GM12873 (cell line): Measurements from ENCODE around the gene USP49.

ENCODE experiments used
- CTCF ChIP-seq: IDR thresholded peaks from 2 replicates; pipeline ENCODE4 v1.5.1; 2012; ENCODE audit warnings: low read depth, mild to moderate bottlenecking, moderate library complexity, low read length, control low read depth; ENCODE audit not compliant: insufficient read depth; ENCODE audit errors: missing control alignments

The USP49 gene

DNA sequence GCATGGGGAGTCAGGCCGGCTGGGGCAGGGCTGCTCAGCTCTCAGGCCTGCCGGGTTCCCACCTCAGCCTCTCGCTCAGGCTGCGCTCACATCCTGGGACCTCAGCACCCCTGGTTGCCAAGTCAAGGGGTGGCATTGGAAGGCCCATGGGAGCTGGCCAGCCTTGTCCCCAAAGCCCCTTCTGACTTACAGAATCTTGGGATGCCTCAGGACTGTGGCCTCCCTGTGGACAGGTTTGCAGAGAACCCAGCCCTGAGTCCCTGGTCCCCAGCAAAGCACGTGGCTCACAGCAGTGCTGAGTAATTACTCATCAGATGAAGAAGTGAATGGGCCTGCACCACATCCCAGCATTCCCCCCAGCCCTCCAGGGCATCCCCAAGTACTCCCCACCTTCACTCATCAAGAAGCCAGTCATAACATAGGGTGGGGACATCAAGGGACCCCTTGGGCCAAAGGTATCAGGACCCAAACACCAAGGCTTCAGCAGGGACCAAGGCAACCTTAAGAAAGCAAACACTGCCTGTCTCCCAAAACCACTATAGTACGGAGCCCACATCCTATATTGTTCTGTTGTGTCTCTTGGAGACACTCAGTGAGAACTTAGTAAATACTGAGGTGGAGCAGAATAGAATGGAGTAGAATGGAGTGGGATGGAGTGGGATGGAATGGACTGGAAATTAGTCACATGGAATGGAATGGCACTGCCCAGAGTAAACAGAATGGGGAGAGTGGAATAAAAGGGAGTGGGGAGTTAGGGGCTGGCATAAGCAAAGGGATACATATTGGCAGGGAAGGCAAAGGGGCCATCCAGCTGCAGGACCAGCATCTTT, 151.6 kb downstream of the USP49 start:
- TF ChIP-seq CTCF = no peak

GRCh38 chr6:41741625-41742490, 153.3 kb downstream of the USP49 start:
- TF ChIP-seq CTCF = no peak

GRCh38 chr6:41740366-41741162, 154.6 kb downstream of the USP49 start:
- TF ChIP-seq CTCF = no peak
